Measurements from ENCODE around the gene GC.
"Not testable (repeated sequence)": the region's sequence is repeated elsewhere in the genome, so short reads cannot be mapped to it uniquely, and the experiment has no call there.

GC gene

DNA sequence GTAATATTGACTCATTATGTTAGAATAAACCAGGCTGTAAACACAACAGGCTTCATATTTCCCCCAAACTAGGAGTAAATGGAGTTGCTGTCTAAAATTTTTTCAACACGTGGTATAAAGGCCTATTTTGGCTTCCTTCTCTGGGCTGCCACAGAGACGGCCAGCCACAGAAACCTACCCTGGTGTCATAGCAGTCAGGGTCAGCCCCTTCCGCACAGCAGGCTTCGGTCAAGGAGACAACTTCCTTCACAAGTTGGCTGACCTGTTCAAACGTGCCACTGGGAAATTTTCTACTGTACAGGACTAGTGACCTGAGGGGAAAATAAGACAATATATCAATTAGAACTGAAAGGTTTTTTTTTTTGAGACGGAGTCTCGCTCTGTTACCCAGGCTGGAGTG lies 15.8 kb downstream of the GC start:
- Histone ChIP-seq H3K27ac (ENCODE audit: low read depth, low read length) (peak overlapping the region; percentile 43; the same call in 1 of the 2 replicates), H3K27me3 (ENCODE audit: control insufficient read depth, insufficient read depth, low read length) (no peaks in the 10 kb centered on the region), H3K4me1 (ENCODE audit: control insufficient read depth, insufficient read depth, low read length) (peaks cover 19% of the 10 kb centered on the region; the same call in 1 of the 2 replicates), H3K9me3 (ENCODE audit: control insufficient read depth, insufficient read depth, low read depth, low read length) (no peaks in the 10 kb centered on the region), H3K4me3 (ENCODE audit: low read depth, low read length) (no peak overlapping the region), H3K9ac (ENCODE audit: low read length) (no peak overlapping the region), H3K36me3 (ENCODE audit: control insufficient read depth, insufficient read depth, low read length) (no peaks in the 10 kb centered on the region; the same call in 1 of the 2 replicates)

DNA sequence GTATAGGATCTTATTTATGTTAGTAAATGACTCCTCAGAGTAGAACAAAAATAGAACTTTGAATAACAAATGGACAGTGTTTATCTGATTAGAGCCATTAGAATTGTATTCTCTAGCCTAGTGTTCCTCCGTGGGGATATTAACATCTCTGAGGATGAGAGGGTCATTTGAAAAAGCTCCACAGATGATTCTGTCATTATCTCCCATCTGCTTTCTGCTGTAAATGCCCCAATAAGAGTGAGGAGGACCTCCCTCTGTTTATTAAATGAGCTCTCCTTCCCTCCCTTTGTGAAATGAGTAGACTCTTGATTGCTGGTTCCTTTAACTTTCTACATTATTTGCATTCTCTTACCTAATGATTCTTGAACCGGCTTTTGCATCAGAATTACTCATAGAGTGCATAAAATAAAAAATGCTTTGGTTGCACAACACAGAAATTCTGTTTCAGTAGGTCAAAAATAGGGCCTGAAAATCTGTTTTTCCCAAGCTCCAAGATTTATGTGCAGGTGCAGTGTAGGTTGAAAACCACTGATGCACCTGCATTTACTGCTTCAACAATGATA lies 18.0 kb downstream of the GC start:
- H3K27me3 ChIP-seq (ENCODE audit: control insufficient read depth, insufficient read depth, low read length), result no peaks in the 10 kb centered on the region
- H3K4me3 ChIP-seq (ENCODE audit: low read depth, low read length), result no peak overlapping the region
- H3K27ac ChIP-seq (ENCODE audit: low read depth, low read length), result peak overlapping the region; percentile 84
- H3K9ac ChIP-seq (ENCODE audit: low read length), result no peak overlapping the region
- H3K9me3 ChIP-seq (ENCODE audit: control insufficient read depth, insufficient read depth, low read depth, low read length), result peaks cover 12% of the 10 kb centered on the region
- no peaks in the 10 kb centered on the region; the same call in 1 of the 2 replicates for H3K36me3 ChIP-seq (ENCODE audit: control insufficient read depth, insufficient read depth, low read length)
- peaks cover 19% of the 10 kb centered on the region; the same call in 1 of the 2 replicates for H3K4me1 ChIP-seq (ENCODE audit: control insufficient read depth, insufficient read depth, low read length)

DNA sequence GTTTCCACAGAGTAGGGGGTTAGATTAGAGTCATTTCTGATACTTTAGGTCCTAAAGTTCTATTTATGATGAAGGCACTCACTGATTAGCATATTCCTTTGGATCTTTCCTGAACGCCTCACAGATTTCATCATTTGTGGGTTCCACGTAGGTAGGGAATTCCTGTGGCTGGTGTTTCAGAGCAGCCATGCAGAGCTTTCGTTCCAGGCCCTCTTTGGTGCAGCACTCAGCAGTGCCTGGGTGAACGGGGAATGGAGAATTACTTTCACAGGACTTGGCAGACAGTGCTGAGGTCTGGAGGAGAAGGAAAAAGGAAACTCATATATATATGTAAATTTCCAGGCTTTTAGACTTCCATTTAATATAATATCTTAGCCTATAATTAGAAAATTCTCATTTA lies 18.5 kb downstream of the GC start:
- Histone ChIP-seq H3K27me3 (ENCODE audit: control insufficient read depth, insufficient read depth, low read length) (no peaks in the 10 kb centered on the region), H3K9me3 (ENCODE audit: control insufficient read depth, insufficient read depth, low read depth, low read length) (peaks cover 16% of the 10 kb centered on the region), H3K27ac (ENCODE audit: low read depth, low read length) (peak overlapping the region; percentile 79), H3K9ac (ENCODE audit: low read length) (no peak overlapping the region), H3K4me3 (ENCODE audit: low read depth, low read length) (no peak overlapping the region), H3K4me1 (ENCODE audit: control insufficient read depth, insufficient read depth, low read length) (peaks cover 19% of the 10 kb centered on the region; the same call in 1 of the 2 replicates), H3K36me3 (ENCODE audit: control insufficient read depth, insufficient read depth, low read length) (no peaks in the 10 kb centered on the region; the same call in 1 of the 2 replicates)

DNA sequence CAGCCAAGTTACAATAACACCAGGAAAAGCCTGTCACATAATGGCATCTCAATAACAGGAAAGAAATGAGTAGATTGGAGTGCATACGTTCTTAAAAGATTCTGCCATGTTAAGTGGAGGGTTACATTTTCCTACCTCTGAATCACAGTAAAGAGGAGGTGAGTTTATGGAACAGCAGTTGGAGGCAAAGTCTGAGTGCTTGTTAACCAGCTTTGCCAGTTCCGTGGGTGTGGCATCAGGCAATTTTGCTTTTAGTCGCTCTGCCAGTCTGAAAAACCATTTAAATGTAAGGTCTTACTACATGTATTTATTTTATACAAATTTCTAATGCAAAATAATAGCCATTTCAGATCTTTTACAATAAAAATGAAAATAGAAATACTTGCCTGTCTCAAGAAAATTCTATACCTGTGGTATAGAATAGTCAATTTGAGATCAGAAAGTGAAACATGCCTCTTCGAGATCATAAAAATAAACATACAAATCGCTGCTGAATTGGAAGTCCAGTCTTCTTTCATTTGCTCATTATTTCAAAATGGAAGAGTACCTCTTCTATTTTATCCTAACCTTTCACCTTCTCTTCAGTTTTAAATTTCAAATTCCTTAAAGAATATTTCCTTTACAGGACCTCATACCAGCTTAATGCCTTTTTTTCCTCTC lies 31.4 kb downstream of the GC start:
- no peaks in the 10 kb centered on the region for H3K27me3 ChIP-seq (ENCODE audit: control insufficient read depth, insufficient read depth, low read length)
- H3K4me1 ChIP-seq (ENCODE audit: control insufficient read depth, insufficient read depth, low read length), result peaks cover 12% of the 10 kb centered on the region; the same call in 1 of the 2 replicates
- H3K36me3 ChIP-seq (ENCODE audit: control insufficient read depth, insufficient read depth, low read length), result no peaks in the 10 kb centered on the region
- H3K4me3 ChIP-seq (ENCODE audit: low read depth, low read length), result no peak overlapping the region
- no peak overlapping the region for H3K9ac ChIP-seq (ENCODE audit: low read length)
- H3K9me3 ChIP-seq (ENCODE audit: control insufficient read depth, insufficient read depth, low read depth, low read length), result no peaks in the 10 kb centered on the region
- H3K27ac ChIP-seq (ENCODE audit: low read depth, low read length), result peak overlapping the region; percentile 30; the same call in 1 of the 2 replicates

DNA sequence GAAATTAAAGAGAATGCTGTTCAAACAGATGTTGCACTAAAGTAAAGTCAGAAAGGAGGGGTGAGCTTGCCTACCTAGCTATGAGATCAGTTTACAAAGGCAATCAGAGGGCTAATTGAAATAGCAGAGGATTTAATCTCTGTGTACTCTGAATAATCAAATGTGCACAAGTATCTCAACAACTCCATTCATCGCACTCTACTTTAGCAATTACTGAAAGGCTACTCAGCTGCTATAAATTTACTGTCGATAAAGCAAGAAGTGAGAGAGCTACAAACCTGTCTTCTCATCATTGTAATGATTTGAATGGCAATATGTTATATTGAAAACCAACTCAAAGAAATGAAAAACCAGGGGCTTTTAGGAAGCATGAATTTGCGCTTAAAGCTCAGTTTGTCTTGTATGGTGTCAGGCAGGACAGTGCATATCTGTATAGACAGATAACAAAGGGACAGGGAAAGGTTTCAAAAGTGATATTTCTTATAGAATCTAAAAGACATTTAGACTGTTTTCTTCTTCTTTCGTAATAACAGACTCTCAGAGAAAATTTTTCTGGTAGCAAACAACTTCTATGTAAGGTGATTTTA lies 34.8 kb downstream of the GC start:
- no peak overlapping the region for H3K4me3 ChIP-seq (ENCODE audit: low read depth, low read length)
- H3K27me3 ChIP-seq (ENCODE audit: control insufficient read depth, insufficient read depth, low read length), result no peaks in the 10 kb centered on the region
- no peak overlapping the region for H3K27ac ChIP-seq (ENCODE audit: low read depth, low read length)
- no peaks in the 10 kb centered on the region for H3K9me3 ChIP-seq (ENCODE audit: control insufficient read depth, insufficient read depth, low read depth, low read length)
- H3K36me3 ChIP-seq (ENCODE audit: control insufficient read depth, insufficient read depth, low read length), result no peaks in the 10 kb centered on the region
- H3K4me1 ChIP-seq (ENCODE audit: control insufficient read depth, insufficient read depth, low read length), result peaks cover 12% of the 10 kb centered on the region; the same call in 1 of the 2 replicates
- H3K9ac ChIP-seq (ENCODE audit: low read length), result no peak overlapping the region

DNA sequence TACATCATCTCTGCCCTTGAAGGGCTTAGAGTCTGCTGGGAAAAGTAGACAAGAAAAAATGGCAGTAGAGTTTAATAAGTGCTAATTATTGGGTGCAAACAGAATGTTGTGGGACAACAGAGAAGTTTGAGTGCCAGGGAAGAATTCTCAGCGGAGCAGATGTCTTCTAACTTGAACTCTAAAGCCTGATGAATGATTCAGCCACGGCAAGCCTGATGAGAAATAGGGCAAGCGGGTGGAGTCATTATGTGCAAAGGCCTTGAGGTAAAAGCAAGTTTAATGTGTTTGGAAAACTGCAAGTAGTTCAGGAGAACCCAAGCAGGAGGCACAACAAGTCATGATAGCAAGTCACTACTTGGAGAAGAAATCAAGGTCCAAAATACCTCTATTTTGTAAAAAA lies 37.5 kb downstream of the GC start:
- H3K27ac ChIP-seq (ENCODE audit: low read depth, low read length), result no peak overlapping the region
- no peaks in the 10 kb centered on the region for H3K27me3 ChIP-seq (ENCODE audit: control insufficient read depth, insufficient read depth, low read length)
- H3K9ac ChIP-seq (ENCODE audit: low read length), result no peak overlapping the region
- no peaks in the 10 kb centered on the region for H3K36me3 ChIP-seq (ENCODE audit: control insufficient read depth, insufficient read depth, low read length)
- H3K4me3 ChIP-seq (ENCODE audit: low read depth, low read length), result no peak overlapping the region
- H3K4me1 ChIP-seq (ENCODE audit: control insufficient read depth, insufficient read depth, low read length), result no peaks in the 10 kb centered on the region; the same call in 1 of the 2 replicates
- H3K9me3 ChIP-seq (ENCODE audit: control insufficient read depth, insufficient read depth, low read depth, low read length), result no peaks in the 10 kb centered on the region

DNA sequence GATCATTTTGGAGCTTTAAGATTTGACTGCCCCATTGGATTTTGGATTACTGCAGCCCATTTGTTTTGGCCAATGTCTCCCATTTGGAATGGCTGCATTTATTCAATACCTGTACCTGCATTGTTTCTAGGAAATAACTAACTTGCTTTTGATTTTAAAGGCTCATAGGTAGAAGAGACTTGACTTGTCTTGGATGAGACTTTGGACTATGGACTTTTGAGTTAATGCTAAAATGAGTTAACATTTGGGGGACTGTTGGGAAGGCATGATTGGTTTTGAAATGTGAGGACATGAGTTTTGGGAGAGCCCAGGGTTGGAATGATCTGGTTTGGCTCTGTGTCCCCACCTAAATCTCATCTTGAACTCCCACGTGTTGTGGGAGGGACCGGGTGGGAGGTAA lies 45.1 kb downstream of the GC start:
- peaks cover 26% of the 10 kb centered on the region for H3K9me3 ChIP-seq (ENCODE audit: control insufficient read depth, insufficient read depth, low read depth, low read length)
- not testable (repeated sequence) for H3K4me3 ChIP-seq (ENCODE audit: low read depth, low read length); H3K27ac ChIP-seq (ENCODE audit: low read depth, low read length); H3K36me3 ChIP-seq (ENCODE audit: control insufficient read depth, insufficient read depth, low read length); H3K4me1 ChIP-seq (ENCODE audit: control insufficient read depth, insufficient read depth, low read length); H3K9ac ChIP-seq (ENCODE audit: low read length); H3K27me3 ChIP-seq (ENCODE audit: control insufficient read depth, insufficient read depth, low read length)

DNA sequence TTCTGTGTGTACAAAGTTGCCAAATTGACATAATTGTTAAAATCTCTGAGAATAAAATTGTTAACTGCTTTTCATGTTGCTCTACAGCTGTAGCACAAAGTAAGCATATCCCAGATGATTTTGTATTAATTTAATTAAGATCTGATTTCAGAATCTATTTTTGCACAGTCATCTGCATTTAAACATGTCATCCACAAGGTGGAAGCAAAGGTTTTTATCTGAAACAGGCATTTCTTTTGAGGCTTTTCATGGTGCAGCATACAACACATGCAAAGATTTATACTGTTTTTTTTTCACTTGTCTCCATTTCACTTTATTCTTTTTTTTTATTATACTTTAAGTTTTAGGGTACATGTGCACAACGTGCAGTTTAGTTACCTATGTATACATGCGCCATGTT lies 51.2 kb downstream of the GC start:
- Histone ChIP-seq H3K4me3 (ENCODE audit: low read depth, low read length) (no peak overlapping the region), H3K4me1 (ENCODE audit: control insufficient read depth, insufficient read depth, low read length) (no peaks in the 10 kb centered on the region), H3K27ac (ENCODE audit: low read depth, low read length) (no peak overlapping the region), H3K27me3 (ENCODE audit: control insufficient read depth, insufficient read depth, low read length) (no peaks in the 10 kb centered on the region), H3K36me3 (ENCODE audit: control insufficient read depth, insufficient read depth, low read length) (no peaks in the 10 kb centered on the region), H3K9me3 (ENCODE audit: control insufficient read depth, insufficient read depth, low read depth, low read length) (peaks cover 22% of the 10 kb centered on the region), H3K9ac (ENCODE audit: low read length) (no peak overlapping the region)

DNA sequence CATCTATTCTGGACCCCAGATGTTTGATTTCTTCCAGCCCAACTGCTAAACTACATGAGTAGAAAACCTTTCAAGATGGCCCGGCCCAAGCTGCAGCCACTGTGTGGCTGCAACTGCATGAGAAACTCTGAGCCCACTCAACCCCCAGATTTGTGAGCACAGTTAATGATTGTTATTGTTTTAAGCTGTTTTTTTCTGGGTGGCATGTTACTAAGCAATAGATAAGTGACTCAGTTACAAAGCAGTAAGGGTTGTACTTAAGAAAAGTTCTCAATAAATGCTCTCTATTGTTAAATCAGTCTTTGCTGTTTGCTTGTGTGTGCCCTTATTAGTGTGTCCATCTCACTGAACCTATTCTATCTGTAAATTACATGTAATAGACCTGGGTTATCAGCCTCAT lies 51.8 kb downstream of the GC start:
- H3K9ac ChIP-seq (ENCODE audit: low read length), result no peak overlapping the region
- no peaks in the 10 kb centered on the region for H3K36me3 ChIP-seq (ENCODE audit: control insufficient read depth, insufficient read depth, low read length)
- H3K4me3 ChIP-seq (ENCODE audit: low read depth, low read length), result no peak overlapping the region
- peaks cover 17% of the 10 kb centered on the region for H3K9me3 ChIP-seq (ENCODE audit: control insufficient read depth, insufficient read depth, low read depth, low read length)
- no peaks in the 10 kb centered on the region for H3K4me1 ChIP-seq (ENCODE audit: control insufficient read depth, insufficient read depth, low read length)
- no peaks in the 10 kb centered on the region for H3K27me3 ChIP-seq (ENCODE audit: control insufficient read depth, insufficient read depth, low read length)
- H3K27ac ChIP-seq (ENCODE audit: low read depth, low read length), result no peak overlapping the region

DNA sequence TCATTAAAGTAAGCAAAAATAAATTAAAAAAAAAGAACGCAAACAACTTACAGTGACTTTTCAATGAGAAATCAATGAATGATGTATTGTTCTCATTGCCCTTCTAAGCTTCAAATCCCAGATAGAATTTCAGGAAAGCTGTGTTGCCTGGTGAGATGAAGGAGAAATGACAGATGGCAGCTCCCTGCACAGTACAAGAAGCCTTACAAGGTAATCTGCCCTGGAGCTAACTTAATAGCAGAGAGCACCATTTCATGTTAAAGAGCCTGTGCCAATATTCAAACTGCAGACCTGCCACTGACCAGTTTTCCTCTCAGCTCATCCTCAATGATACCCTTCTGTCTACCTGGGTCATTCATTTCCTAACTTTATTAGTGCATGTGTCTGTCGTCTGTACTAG lies 54.0 kb downstream of the GC start:
- Histone ChIP-seq H3K4me1 (ENCODE audit: control insufficient read depth, insufficient read depth, low read length) (no peaks in the 10 kb centered on the region), H3K4me3 (ENCODE audit: low read depth, low read length) (no peak overlapping the region), H3K27me3 (ENCODE audit: control insufficient read depth, insufficient read depth, low read length) (no peaks in the 10 kb centered on the region), H3K36me3 (ENCODE audit: control insufficient read depth, insufficient read depth, low read length) (no peaks in the 10 kb centered on the region), H3K27ac (ENCODE audit: low read depth, low read length) (no peak overlapping the region), H3K9ac (ENCODE audit: low read length) (no peak overlapping the region), H3K9me3 (ENCODE audit: control insufficient read depth, insufficient read depth, low read depth, low read length) (0 out of 2 replicates have a peak, but pooled peaks cover 5% of the 10 kb centered on the region)

DNA sequence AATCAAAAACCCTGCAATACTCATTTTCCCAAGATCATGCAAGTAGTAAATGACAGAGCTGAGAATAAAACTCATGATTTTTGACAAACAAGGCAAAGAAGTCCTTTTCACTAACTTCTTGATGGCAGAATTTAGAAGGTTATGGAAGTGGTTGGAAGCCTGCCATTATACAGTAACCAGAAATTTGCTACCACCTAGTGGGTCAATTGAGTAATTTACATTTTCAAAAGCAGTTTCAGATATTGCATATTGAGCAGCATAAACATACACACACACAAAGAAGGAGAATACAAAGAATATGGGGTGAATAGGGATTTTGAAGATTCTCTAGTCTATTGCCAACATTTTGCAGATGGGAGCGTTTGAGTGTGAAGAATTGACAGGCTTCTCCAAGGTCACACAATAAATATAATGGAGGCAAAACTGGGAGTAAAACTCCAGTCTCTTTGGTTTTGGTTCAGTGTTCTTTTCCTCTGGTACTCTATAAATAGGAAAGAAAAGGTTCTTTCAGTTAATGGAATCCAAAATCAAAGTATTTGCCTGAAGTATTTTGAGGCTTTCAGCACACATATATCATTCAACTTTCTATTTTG lies 70.2 kb downstream of the GC start:
- Histone ChIP-seq H3K27ac (ENCODE audit: low read depth, low read length) (no peak overlapping the region), H3K36me3 (ENCODE audit: control insufficient read depth, insufficient read depth, low read length) (no peaks in the 10 kb centered on the region), H3K9ac (ENCODE audit: low read length) (no peak overlapping the region), H3K9me3 (ENCODE audit: control insufficient read depth, insufficient read depth, low read depth, low read length) (no peaks in the 10 kb centered on the region), H3K4me1 (ENCODE audit: control insufficient read depth, insufficient read depth, low read length) (no peaks in the 10 kb centered on the region), H3K27me3 (ENCODE audit: control insufficient read depth, insufficient read depth, low read length) (no peaks in the 10 kb centered on the region), H3K4me3 (ENCODE audit: low read depth, low read length) (no peak overlapping the region)

Measured in HUES6 (cell line).